Thoracic aorta (tissue), 2 donors: ENCODE results near the gene AMBP. TPM values are rescaled to one million over a fixed set of nuclear protein-coding genes. Genes with fewer than 3 reads are reported as not detected.
A peak's percentile ranks its signal among the peaks of the same experiment; 100 is the strongest.

ENCODE experiments used
- ATAC-seq: fragments of 150-250 bp; one replicate; pipeline ENCODE4 v1.8.0; 2017; ENCODE audit warnings: low read depth; ENCODE audit not compliant: insufficient number of reproducible peaks, low FRiP score
- DNase-seq: peaks from one replicate; pipeline ENCODE4 v3.0.0-alpha.2; 2020; ENCODE audit warnings: low spot score
- H3K27ac ChIP-seq, 2 donors: fragments of 200-600 bp; sonication (generic); 1 replicate in 1 of 2; 2 replicates in 1 of 2; pipeline ENCODE4 v1.5.1; 2016; ENCODE audit warnings: mild to moderate bottlenecking in 2 of 2, moderate library complexity in 2 of 2
- H3K27me3 ChIP-seq: fragments of 200-600 bp; sonication (generic); replicated peaks from 2 replicates; pipeline ENCODE4 v1.6.0; 2016; ENCODE audit warnings: mild to moderate bottlenecking; ENCODE audit not compliant: insufficient read depth
- H3K36me3 ChIP-seq: fragments of 200-600 bp; sonication (generic); one replicate; pipeline ENCODE4 v1.5.1; 2016
- H3K4me1 ChIP-seq, 2 donors: fragments of 200-600 bp; sonication (generic); 1 replicate in 1 of 2; 2 replicates in 1 of 2; pipeline versions ENCODE4 v1.5.1 to v1.6.0; 2016; ENCODE audit warnings: low read depth in 2 of 2, mild to moderate bottlenecking in 1 of 2; ENCODE audit not compliant: control insufficient read depth in 1 of 2
- H3K4me3 ChIP-seq: fragments of 200-600 bp; sonication (generic); 2 replicates; pipeline ENCODE4 v1.5.1; 2016; ENCODE audit warnings: mild to moderate bottlenecking
- H3K9me3 ChIP-seq: fragments of 200-600 bp; sonication (generic); 2 replicates; pipeline ENCODE4 v1.5.1; 2016
- CTCF ChIP-seq: fragments of 200-600 bp; sonication (generic); IDR thresholded peaks from one replicate; pipeline ENCODE4 v1.5.1; 2019; ENCODE audit warnings: antibody characterized with exemption
- total RNA-seq, 2 donors: library from RNA; depleted of rRNA; stranded (reverse); fragments of >200 nt; gene quantifications; one replicate each; pipeline versions ENCODE4 v1.1.0 to v1.2.3, GENCODE V29; 2016

AMBP gene
- total RNA-seq, 2 donors from 2014 or later = not detected

- no peak for TF ChIP-seq CTCF
- H3K4me3 ChIP-seq = no peak overlapping the region
- H3K9me3 ChIP-seq = no peaks in the 10 kb centered on the region
- H3K27me3 ChIP-seq = no peaks in the 10 kb centered on the region
- ATAC-seq (no peak), DNase-seq (no peak)
- no peak overlapping the region for H3K27ac ChIP-seq
- peaks cover 38% of the 10 kb centered on the region for H3K36me3 ChIP-seq
- H3K4me1 ChIP-seq = peaks cover 4 to 12% of the 10 kb centered on the region in 2 donors
These were observed 38.6 kb downstream of the AMBP start for GRCh38 chr9:114039484-114039883.

- ATAC-seq (no peak), DNase-seq (no peak)
- Histone ChIP-seq H3K4me3 (no peak overlapping the region), H3K27me3 (no peaks in the 10 kb centered on the region), H3K27ac (no peak overlapping the region), H3K9me3 (no peaks in the 10 kb centered on the region), H3K4me1 (peaks cover 4 to 18% of the 10 kb centered on the region in 2 donors), H3K36me3 (peaks cover 38% of the 10 kb centered on the region)
- TF ChIP-seq CTCF = no peak
These were observed 39.3 kb downstream of the AMBP start for GRCh38 chr9:114038724-114039313.

GRCh38 chr9:114037961-114038723, 40.0 kb downstream of the AMBP start:
- TF ChIP-seq CTCF = no peak
- no peak overlapping the region for H3K27ac ChIP-seq
- no peaks in the 10 kb centered on the region for H3K27me3 ChIP-seq
- H3K9me3 ChIP-seq = no peaks in the 10 kb centered on the region
- H3K36me3 ChIP-seq = peaks cover 37% of the 10 kb centered on the region
- H3K4me3 ChIP-seq = no peak overlapping the region
- ATAC-seq (no peak), DNase-seq (no peak)
- peaks cover 4 to 20% of the 10 kb centered on the region in 2 donors for H3K4me1 ChIP-seq

- TF ChIP-seq CTCF = no peak
- DNase-seq (no peak), ATAC-seq (no peak)
- Histone ChIP-seq H3K9me3 (no peaks in the 10 kb centered on the region), H3K4me1 (peaks cover 4 to 29% of the 10 kb centered on the region in 2 donors), H3K27me3 (no peaks in the 10 kb centered on the region), H3K36me3 (peaks cover 35% of the 10 kb centered on the region), H3K27ac (no peak overlapping the region), H3K4me3 (no peak overlapping the region)
These were observed 40.9 kb downstream of the AMBP start for GRCh38 chr9:114037249-114037648.

- no peak for DNase-seq
- Histone ChIP-seq H3K27ac (peak overlapping the region; percentile 49 to 66), H3K36me3 (peaks cover 35% of the 10 kb centered on the region), H3K4me3 (no peak overlapping the region), H3K27me3 (no peaks in the 10 kb centered on the region), H3K4me1 (peaks cover 4 to 31% of the 10 kb centered on the region in 2 donors), H3K9me3 (no peaks in the 10 kb centered on the region)
- ATAC-seq = no peak
- TF ChIP-seq CTCF = no peak
These were observed 42.0 kb downstream of the AMBP start for GRCh38 chr9:114035845-114036801.
